Measurements from ENCODE around the gene ELMO1.

Gene ELMO1

GRCh38 chr7:36937754-36938563, 510.7 kb downstream of the ELMO1 start:
- TF ChIP-seq JUND (IDR thresholded peaks at IDR 0.05; ENCODE audit: low read depth), result no peak
- in situ Hi-C loops (cut with HindIII; ENCODE audit: low pct_unique_long_range_greater_than_20kb, low sequenced_read_pairs), result no loop called here
- peak in 1 of 2 experiments; percentile 33 for DNase-seq (ENCODE audit: low read depth in 1 of 2, low spot score in 1 of 2)

- in situ Hi-C loops (cut with HindIII; ENCODE audit: low pct_unique_long_range_greater_than_20kb, low sequenced_read_pairs), result no loop called here
- DNase-seq (ENCODE audit: low read depth in 1 of 2, low spot score in 1 of 2), result no peak
- no peak for TF ChIP-seq JUND (IDR thresholded peaks at IDR 0.05; ENCODE audit: low read depth)
Observed at GRCh38 chr7:36931892-36932291, 516.8 kb downstream of the ELMO1 start.

DNA sequence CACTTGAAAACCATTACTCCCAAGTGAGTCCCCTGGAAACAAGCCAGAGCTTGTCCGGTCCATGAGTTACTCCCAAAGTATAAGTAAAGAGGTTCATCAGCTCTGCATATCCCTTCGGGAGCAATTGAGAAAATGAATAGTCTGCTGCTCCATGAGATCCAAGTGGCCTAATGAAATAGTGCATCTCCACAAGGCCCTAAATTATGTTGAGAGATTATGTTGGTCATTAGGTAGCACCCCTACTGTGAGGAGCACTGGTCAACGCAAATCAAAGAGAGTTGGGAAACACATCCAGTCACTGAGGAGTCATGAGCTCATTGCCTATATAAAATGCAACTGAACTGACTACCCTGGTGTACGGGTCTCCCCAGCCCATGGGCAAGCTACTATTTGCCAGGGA, 518.9 kb downstream of the ELMO1 start:
- DNase-seq (ENCODE audit: low read depth in 1 of 2, low spot score in 1 of 2), result no peak
- in situ Hi-C loops (cut with HindIII; ENCODE audit: low pct_unique_long_range_greater_than_20kb, low sequenced_read_pairs), result no loop called here

DNA sequence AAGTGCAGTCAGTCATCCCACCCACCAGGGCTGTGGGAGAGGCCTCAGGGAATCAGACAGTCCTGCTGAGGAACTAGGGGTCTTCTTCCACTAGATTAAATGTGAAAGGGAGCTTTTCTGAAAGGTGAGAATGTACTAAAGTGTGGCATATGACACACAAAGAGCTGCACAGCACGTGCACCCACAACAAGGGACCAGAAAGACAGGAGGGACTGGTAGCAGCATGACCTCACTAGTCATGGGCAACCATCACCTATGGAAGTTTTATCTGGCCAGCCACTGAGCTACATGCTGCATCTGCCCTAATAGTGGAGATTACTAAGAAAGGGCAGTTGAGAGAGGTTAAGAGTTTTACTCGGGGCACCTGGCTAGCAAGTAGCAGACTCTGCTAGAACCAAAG, 519.9 kb downstream of the ELMO1 start:
- no peak for DNase-seq (ENCODE audit: low read depth in 1 of 2, low spot score in 1 of 2)
- no peak for TF ChIP-seq JUND (IDR thresholded peaks at IDR 0.05; ENCODE audit: low read depth)
- in situ Hi-C loops (cut with HindIII; ENCODE audit: low pct_unique_long_range_greater_than_20kb, low sequenced_read_pairs), result no loop called here

More for the DNA sequence above, 518.9 kb downstream of the ELMO1 start:
- no peak for TF ChIP-seq JUND (IDR thresholded peaks at IDR 0.05; ENCODE audit: low read depth)

DNA sequence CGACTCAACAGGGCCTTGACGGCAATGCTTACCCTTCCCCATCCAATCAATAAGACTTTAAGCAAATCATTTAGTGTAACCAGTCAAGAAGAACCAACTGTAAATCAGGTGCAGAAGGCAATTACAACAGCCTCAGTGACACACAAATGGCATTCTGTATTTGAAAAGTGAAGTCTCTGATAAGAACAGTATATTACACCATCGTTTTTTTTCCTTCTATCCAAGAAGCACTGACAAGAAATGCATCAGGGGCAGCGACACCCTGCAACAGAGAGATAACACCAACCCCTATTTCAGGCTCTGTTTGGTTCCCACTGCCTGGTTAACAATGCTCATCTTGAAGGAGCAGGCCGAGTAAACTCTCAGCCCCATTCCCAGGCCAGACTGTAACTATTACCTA, 520.4 kb downstream of the ELMO1 start:
- no peak for TF ChIP-seq JUND (IDR thresholded peaks at IDR 0.05; ENCODE audit: low read depth)
- in situ Hi-C loops (cut with HindIII; ENCODE audit: low pct_unique_long_range_greater_than_20kb, low sequenced_read_pairs), result no loop called here
- no peak for DNase-seq (ENCODE audit: low read depth in 1 of 2, low spot score in 1 of 2)

DNA sequence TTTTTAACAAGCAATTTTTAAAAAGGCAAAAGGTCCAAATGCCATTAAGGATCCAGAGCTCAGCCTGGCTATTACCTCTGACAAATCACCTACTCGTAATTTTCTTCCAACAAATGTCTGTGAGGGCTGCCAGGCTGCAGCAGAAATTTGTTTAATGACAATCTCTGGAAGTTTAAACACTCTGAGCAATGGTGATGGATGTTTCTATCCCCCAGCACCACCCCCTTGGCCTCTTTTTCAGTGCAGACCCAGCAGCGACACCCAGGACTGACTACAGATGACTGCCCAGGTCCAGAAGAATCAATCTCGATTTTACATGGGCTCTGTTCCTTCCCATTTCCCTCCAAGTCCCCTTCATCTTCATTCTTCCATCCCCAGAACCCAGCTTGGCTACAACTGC, 523.0 kb downstream of the ELMO1 start:
- TF ChIP-seq JUND (IDR thresholded peaks at IDR 0.05; ENCODE audit: low read depth), result no peak
- DNase-seq (ENCODE audit: low read depth in 1 of 2, low spot score in 1 of 2), result no peak
- in situ Hi-C loops (cut with HindIII; ENCODE audit: low pct_unique_long_range_greater_than_20kb, low sequenced_read_pairs), result no loop called here

DNA sequence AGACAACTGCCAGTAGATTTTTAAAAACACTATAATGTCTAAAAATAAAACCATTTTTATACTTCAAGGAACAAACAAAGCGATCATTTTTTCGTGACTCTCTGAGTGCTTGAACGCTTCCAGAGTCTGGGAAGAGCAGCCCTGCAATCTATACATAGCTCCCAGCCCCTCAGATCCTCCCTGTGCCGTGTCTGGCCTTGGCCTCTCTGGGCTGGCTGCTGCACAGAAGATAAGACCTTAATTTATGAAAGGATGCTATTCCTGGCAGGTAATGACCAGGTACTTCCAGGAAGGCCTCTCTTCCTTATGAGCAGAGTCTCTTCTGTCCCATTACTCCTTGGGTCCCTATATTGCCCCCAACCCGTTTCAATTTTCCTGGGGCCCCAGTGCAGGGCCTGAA, 523.5 kb downstream of the ELMO1 start:
- TF ChIP-seq JUND (IDR thresholded peaks at IDR 0.05; ENCODE audit: low read depth), result no peak
- in situ Hi-C loops (cut with HindIII; ENCODE audit: low pct_unique_long_range_greater_than_20kb, low sequenced_read_pairs), result no loop called here
- no peak for DNase-seq (ENCODE audit: low read depth in 1 of 2, low spot score in 1 of 2)

GRCh38 chr7:36923943-36924436, 524.7 kb downstream of the ELMO1 start:
- in situ Hi-C loops (cut with HindIII; ENCODE audit: low pct_unique_long_range_greater_than_20kb, low sequenced_read_pairs), result no loop called here
- no peak for TF ChIP-seq JUND (IDR thresholded peaks at IDR 0.05; ENCODE audit: low read depth)
- DNase-seq (ENCODE audit: low read depth in 1 of 2, low spot score in 1 of 2), result no peak

DNA sequence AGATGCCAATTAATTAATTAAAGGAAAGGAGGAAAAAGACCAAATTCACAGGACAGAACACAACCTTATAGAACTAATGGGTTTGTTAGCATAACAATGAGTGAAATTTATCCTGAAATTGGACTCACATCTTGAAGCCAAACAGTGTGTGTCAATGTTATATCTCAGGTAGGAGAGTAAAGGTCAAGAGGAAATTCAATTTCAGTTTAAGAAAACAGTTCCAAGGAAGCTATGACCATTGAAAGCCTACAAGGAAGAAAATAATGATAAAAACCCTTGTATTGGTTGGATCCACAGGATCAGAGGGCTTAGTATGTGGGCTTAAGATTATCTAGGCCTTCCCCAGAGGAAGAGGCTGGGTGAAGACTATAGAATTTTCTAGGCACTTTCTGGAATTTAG, 525.5 kb downstream of the ELMO1 start:
- no peak for DNase-seq (ENCODE audit: low read depth in 1 of 2, low spot score in 1 of 2)
- TF ChIP-seq JUND (IDR thresholded peaks at IDR 0.05; ENCODE audit: low read depth), result no peak
- in situ Hi-C loops (cut with HindIII; ENCODE audit: low pct_unique_long_range_greater_than_20kb, low sequenced_read_pairs), result no loop called here

DNA sequence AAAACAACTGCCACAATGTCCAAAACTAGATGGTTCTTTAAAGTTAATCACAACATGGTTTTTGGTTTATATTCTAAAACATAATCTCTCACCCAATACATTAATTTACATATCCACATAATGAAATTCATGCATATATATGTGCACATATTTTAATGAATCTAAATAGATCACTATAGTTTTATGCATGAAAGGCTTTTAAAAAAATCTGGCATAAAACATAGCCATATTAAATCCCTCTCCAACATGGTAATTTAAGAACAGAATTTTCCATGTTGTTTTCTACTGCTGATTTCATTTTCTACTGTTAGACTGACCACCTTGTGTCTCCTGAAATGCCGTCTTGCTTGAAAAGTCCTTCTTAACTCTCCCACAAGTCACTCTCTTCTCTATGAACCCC, 528.2 kb downstream of the ELMO1 start:
- no peak for DNase-seq (ENCODE audit: low read depth in 1 of 2, low spot score in 1 of 2)
- no peak for TF ChIP-seq JUND (IDR thresholded peaks at IDR 0.05; ENCODE audit: low read depth)
- in situ Hi-C loops (cut with HindIII; ENCODE audit: low pct_unique_long_range_greater_than_20kb, low sequenced_read_pairs), result no loop called here

DNA sequence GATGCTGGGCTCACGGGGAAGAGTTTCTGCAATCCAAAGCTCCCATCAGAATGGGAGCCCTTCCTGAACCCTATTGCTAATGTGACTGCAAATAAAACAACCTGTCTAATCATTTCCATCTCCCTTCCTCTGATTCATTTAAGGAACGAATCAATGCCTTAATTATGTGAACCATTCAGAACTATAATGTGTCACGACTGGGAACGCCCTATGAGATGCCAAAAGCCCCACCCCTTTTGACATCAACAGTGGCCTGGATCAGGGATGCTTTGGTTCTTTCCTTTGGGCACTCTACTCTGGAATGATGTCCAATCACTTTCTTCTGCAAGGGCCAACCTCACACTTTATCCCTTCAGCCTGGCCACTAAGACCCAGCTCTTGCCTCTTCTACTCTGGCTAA, 528.9 kb downstream of the ELMO1 start:
- DNase-seq (ENCODE audit: low read depth in 1 of 2, low spot score in 1 of 2), result no peak
- TF ChIP-seq JUND (IDR thresholded peaks at IDR 0.05; ENCODE audit: low read depth), result no peak
- in situ Hi-C loops (cut with HindIII; ENCODE audit: low pct_unique_long_range_greater_than_20kb, low sequenced_read_pairs), result no loop called here

- in situ Hi-C loops (cut with HindIII; ENCODE audit: low pct_unique_long_range_greater_than_20kb, low sequenced_read_pairs), result no loop called here
- no peak for TF ChIP-seq JUND (IDR thresholded peaks at IDR 0.05; ENCODE audit: low read depth)
Observed at GRCh38 chr7:36918591-36918990, 530.1 kb downstream of the ELMO1 start.

DNA sequence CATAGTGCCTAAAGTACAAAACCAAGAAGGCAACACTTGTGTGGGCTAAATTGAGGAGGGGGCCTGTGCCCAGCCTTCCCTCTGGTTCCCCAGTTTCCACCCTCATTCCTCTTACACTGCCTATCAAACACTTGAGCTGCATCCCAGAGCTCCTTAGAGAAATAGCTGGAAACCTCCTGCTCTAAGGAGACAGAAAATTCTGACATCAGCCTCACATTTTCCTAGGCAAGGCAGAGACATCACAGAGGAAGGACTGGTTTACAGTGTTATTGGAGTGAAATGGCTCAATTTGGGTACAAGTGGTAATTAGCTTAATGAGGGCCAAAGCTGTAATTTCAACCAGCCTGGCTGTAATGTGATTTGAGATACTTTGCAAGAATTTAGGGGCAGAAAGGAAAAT, 532.0 kb downstream of the ELMO1 start:
- in situ Hi-C loops (cut with HindIII; ENCODE audit: low pct_unique_long_range_greater_than_20kb, low sequenced_read_pairs), result no loop called here
- DNase-seq (ENCODE audit: low read depth in 1 of 2, low spot score in 1 of 2), result no peak
- TF ChIP-seq JUND (IDR thresholded peaks at IDR 0.05; ENCODE audit: low read depth), result no peak

More at GRCh38 chr7:36918591-36918990, 530.1 kb downstream of the ELMO1 start:
- no peak for DNase-seq (ENCODE audit: low read depth in 1 of 2, low spot score in 1 of 2)

DNA sequence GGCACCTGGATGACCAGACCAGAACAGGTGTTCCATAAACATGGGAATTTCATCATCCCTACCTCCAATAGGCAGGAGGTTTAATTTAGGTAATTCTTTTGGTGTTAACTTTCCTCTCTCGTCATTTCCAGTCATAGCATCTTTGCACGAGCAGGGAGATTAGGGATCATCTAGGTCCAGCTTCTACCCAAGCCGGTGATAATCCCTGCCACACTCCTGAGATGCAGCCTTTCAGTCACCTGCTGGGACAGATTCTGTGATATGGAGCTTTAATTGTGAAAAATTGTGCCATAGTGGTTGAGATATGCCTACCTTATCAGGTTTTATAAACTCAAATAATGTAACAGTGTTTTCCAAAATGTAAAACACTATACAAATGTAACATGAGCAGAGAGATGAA, 532.5 kb downstream of the ELMO1 start:
- no peak for TF ChIP-seq JUND (IDR thresholded peaks at IDR 0.05; ENCODE audit: low read depth)
- DNase-seq (ENCODE audit: low read depth in 1 of 2, low spot score in 1 of 2), result no peak
- in situ Hi-C loops (cut with HindIII; ENCODE audit: low pct_unique_long_range_greater_than_20kb, low sequenced_read_pairs), result no loop called here
